Stomach (tissue), 9 donors: ENCODE results near the gene IFT43. TPM values are rescaled to one million over a fixed set of nuclear protein-coding genes. Genes with fewer than 3 reads are reported as not detected.

Experiments
- DNase-seq, 2 donors: peaks; one replicate each; pipeline versions ENCODE4 v3.0.0 to v3.0.0-alpha.2; 2013 to 2019
- H3K27ac ChIP-seq, 5 donors: fragments of 200-600 bp in 4 of 5; sonication (generic) in 4 of 5; one replicate each; pipeline ENCODE4 v1.5.1; 2013 to 2019; ENCODE audit warnings: mild to moderate bottlenecking in 1 of 5, moderate library complexity in 1 of 5
- H3K27me3 ChIP-seq, 3 donors: fragments of 200-600 bp; sonication (generic); one replicate each; pipeline ENCODE4 v1.5.1; 2017 to 2019; ENCODE audit warnings: mixed run types in 1 of 3
- H3K36me3 ChIP-seq, 4 donors: fragments of 200-600 bp; sonication (generic); 1 replicate in 3 of 4; 2 replicates in 1 of 4; pipeline ENCODE4 v1.5.1; 2016 to 2019
- H3K4me1 ChIP-seq, 4 donors: fragments of 200-600 bp; sonication (generic); one replicate each; pipeline ENCODE4 v1.5.1; 2016 to 2019
- H3K4me3 ChIP-seq, 4 donors: fragments of 200-600 bp; sonication (generic) in 3 of 4; one replicate each; pipeline ENCODE4 v1.5.1; 2016 to 2019; ENCODE audit warnings: mild to moderate bottlenecking in 1 of 4
- H3K9me3 ChIP-seq, 4 donors: fragments of 200-600 bp; sonication (generic); one replicate each; pipeline ENCODE4 v1.5.1; 2016 to 2019
- EP300 ChIP-seq: sonication (generic); formaldehyde crosslinking; IDR thresholded peaks from one replicate; pipeline ENCODE4 v1.6.1; 2017; ENCODE audit warnings: antibody characterized with exemption
- POLR2A ChIP-seq, 4 donors: fragments of 450-650 bp; IDR thresholded peaks; one replicate each; pipeline ENCODE4 v1.6.1; 2016; ENCODE audit warnings: antibody characterized with exemption in 4 of 4, control low read depth in 2 of 4, mild to moderate bottlenecking in 1 of 4, moderate library complexity in 1 of 4
- POLR2AphosphoS5 ChIP-seq, 3 donors: sonication (generic); formaldehyde crosslinking; IDR thresholded peaks; one replicate each; pipeline ENCODE4 v1.6.1; 2016; ENCODE audit warnings: antibody characterized with exemption in 3 of 3
- WGBS, 5 donors: extraction: QIAGEN DNeasy Blood & Tissue Kit in 3 of 5; methylation state at CpG; one replicate each; pipeline versions ENCODE4 v1.1.5 to v1.1.7; 2013 to 2018; 5-methylcytosine and 5-hydroxymethylcytosine counted together
- intact Hi-C: fragments of 100-400 bp; cut with DNase I; formaldehyde crosslinking; loops from one replicate; pipeline ENCODE4 v1.15.1; 2023; ENCODE audit warnings: low total_unique reads
- polyA plus RNA-seq, 3 donors: library from polyadenylated mRNA; stranded (reverse); fragments of 200-250 nt; gene quantifications; one replicate each; pipeline ENCODE4 v1.2.3, GENCODE V29; 2013
- total RNA-seq, 5 donors: library from RNA; depleted of rRNA; stranded (reverse); fragments of >200 nt; gene quantifications; one replicate each; pipeline versions ENCODE4 v1.1.0 to v1.2.3, GENCODE V29; 2014 to 2016
- TF ChIP-seq, protein P1 (sequence below), 7 experiments: fragments of 450-650 bp in 4 of 7; fragments of 200-600 bp in 3 of 7; sonication (generic) in 3 of 7; IDR thresholded peaks; one replicate each; pipeline ENCODE4 v1.5.1; 2016 to 2019; ENCODE audit warnings: antibody characterized with exemption in 7 of 7, control low read depth in 2 of 7, mild to moderate bottlenecking in 1 of 7
- donor health status: healthy with polysubstance abuse.
- donor health status: Bipolar disorder and iron deficiency.
- donor health status: healthy.

The IFT43 gene
- total and polyA plus RNA-seq, 8 donors = 7.6 to 129 (median 41.0) TPM

DNA sequence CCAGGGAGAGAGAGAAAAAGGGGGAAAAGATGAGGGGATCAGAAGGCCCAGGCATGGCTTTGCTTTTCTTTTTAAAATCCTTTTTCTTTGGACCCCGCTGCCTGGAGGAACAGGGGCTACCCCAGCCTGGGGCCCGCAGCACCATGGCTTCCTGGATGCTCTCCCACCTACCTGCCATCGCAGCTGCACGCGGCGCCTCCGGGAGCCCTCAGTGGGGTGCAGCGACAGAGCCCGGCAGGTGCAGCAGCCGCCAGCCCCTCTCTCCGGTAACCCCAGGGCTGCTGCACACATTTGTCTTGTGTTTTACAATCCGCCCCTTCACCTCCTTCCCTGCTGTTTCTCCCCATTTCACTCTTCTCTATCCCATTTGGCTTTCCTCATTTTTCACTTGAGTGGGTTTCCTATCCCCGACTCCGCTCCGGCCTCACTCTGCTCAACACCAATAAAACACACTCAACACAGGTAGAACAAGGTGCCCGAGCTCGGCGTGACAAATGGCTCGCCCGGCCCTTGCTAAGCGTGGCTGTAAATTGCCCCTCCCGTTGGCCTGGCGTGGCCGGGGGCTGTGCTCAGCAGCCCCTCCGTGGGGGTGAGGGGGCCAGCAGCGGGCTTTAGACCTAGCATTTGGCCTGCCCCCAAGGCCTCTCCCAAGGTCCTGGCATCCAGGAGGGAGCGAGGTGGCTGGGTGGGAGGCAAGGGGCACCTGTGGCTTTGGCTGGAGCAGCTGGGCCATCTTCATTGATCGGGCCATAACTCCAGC is 113.5 kb downstream of the IFT43 start:
- Histone ChIP-seq H3K4me3 (no peak overlapping the region), H3K4me1 (peaks cover 0 to 19% (median 0%) of the 10 kb centered on the region in 4 donors), H3K36me3 (no peaks in the 10 kb centered on the region), H3K27ac (no peak overlapping the region), H3K9me3 (no peaks in the 10 kb centered on the region), H3K27me3 (peaks cover 0 to 12% (median 0%) of the 10 kb centered on the region in 3 donors)
- no peak for DNase-seq
- intact Hi-C loops = no loop called here
- TF ChIP-seq POLR2A (IDR thresholded peaks at IDR 0.05) (no peak), POLR2AphosphoS5 (IDR thresholded peaks at IDR 0.05) (no peak), EP300 (no peak)
- TF ChIP-seq, protein P1, sequence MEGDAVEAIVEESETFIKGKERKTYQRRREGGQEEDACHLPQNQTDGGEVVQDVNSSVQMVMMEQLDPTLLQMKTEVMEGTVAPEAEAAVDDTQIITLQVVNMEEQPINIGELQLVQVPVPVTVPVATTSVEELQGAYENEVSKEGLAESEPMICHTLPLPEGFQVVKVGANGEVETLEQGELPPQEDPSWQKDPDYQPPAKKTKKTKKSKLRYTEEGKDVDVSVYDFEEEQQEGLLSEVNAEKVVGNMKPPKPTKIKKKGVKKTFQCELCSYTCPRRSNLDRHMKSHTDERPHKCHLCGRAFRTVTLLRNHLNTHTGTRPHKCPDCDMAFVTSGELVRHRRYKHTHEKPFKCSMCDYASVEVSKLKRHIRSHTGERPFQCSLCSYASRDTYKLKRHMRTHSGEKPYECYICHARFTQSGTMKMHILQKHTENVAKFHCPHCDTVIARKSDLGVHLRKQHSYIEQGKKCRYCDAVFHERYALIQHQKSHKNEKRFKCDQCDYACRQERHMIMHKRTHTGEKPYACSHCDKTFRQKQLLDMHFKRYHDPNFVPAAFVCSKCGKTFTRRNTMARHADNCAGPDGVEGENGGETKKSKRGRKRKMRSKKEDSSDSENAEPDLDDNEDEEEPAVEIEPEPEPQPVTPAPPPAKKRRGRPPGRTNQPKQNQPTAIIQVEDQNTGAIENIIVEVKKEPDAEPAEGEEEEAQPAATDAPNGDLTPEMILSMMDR (IDR thresholded peaks at IDR 0.05) = no peak
- WGBS, 5 donors = 83 to 88% (median 87%) methylated on average over 26 to 28 of the region's 28 CpGs

DNA sequence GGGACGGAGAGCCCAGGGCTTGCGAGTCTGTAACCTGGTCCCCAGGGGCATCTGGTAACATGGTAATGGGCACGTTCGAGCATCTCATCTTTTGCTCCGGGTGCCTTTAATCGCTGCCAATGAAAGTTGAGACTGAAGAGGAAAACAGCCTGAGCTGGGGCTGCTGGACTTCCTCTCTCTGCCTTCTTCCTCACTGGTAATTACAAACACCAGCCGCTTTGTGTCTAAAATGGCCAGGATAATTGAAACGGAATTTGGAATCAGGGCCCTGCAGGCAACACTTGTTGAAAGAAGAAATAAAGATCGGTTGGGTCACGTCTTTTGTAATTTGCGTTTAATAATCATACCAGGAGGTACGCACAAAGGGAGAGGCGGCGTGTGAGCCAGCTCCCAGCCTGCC is 114.7 kb downstream of the IFT43 start:
- TF ChIP-seq EP300 (no peak), POLR2AphosphoS5 (IDR thresholded peaks at IDR 0.05) (no peak), POLR2A (IDR thresholded peaks at IDR 0.05) (no peak)
- TF ChIP-seq, protein P1 (IDR thresholded peaks at IDR 0.05) = no peak
- peaks cover 0 to 10% (median 0%) of the 10 kb centered on the region in 3 donors for H3K27me3 ChIP-seq
- WGBS, 5 donors = 58 to 79% (median 74%) methylated on average over 14 of the region's 14 CpGs
- intact Hi-C loops = no loop called here
- no peak overlapping the region for H3K4me3 ChIP-seq
- no peaks in the 10 kb centered on the region for H3K9me3 ChIP-seq
- peaks cover 0 to 19% (median 0%) of the 10 kb centered on the region in 4 donors for H3K4me1 ChIP-seq
- no peaks in the 10 kb centered on the region for H3K36me3 ChIP-seq
- no peak for DNase-seq
- no peak overlapping the region for H3K27ac ChIP-seq

DNA sequence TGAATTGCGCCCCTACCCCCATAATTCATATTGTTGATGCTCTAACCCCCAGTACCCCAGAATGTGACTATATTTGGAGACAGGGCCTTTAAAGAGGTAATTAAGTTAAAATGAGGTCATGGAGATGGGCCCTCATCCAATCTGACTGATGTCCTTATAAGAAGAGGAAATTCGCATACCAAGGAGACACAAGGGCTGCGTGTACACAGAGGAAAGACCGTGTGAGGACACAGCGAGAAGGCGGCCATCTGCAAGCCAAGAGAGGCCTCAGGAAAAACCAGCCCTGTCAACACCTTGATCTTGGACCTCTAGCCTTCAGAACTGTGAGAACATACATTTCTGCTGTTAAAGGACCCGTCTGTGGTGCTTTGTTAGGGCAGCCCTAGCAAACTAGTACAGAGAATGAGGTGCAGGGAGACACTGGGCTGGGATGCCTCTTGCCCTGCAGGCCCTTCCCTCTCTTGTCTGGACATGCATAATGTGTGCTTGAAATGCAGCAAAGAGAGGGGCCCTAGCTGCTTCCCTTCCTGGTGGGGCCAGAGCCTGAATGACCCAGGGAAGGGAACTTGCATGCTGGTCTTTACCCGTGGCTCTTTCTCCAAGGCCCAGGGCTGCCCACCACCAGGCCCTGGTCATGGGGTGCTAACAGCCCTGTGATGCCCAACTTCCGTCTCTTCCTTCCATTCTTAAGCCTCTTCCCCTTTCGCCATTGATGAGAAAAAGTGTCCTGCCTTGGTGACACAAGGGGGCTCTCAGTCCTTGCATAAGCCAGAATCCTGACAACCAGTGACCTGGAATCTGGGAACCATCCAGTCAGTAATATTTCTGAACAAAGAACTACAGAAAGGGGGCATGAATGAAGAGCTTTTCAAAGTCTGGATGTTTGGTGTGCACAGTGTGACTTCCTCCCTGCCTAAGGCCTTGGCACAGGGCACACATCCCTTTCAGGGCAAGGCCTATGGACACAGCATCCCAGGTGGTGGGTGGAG is 116.1 kb downstream of the IFT43 start:
- DNase-seq = peak in 1 of 2 donors; percentile 41
- 49 to 67% (median 63%) methylated on average over 9 to 10 of the region's 10 CpGs for WGBS, 5 donors
- intact Hi-C loops = no loop called here
- Histone ChIP-seq H3K36me3 (no peaks in the 10 kb centered on the region), H3K4me1 (peaks cover 0 to 19% (median 0%) of the 10 kb centered on the region in 4 donors), H3K9me3 (no peaks in the 10 kb centered on the region), H3K4me3 (no peak overlapping the region), H3K27me3 (peaks cover 0 to 10% (median 0%) of the 10 kb centered on the region in 3 donors), H3K27ac (peak overlapping the region in 1 of 5 donors; percentile 21)
- TF ChIP-seq, protein P1 (IDR thresholded peaks at IDR 0.05) = no peak
- peak in 1 of 3 donors; percentile 41 for TF ChIP-seq POLR2AphosphoS5 (IDR thresholded peaks at IDR 0.05)

DNA sequence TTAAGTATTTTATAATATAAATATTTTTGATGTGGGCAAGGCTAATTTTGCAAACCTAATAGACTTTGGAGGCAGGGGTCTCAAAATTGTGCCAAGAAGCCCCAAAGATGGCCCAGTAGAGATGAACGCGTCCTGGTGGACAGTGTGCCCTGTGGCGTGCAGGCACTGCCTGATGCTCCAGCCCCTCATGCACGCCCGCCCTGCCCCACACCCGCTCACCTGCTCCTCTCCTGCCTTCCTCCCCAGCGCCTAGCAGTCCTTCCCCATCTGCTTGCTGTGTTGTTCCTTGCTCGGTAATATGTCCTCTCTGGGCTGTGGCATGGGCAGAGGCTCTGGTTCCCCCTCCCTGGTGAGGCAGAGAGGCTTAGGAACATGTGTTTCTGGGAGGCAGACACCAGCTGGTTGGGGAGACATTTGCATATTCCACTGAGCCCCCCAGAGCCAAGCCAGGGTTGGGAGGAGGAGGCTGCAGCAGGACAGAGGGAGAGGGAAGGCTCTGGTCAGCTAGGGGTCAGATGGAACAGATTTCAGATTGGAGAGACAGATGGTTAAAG is 119.3 kb downstream of the IFT43 start:
- no peak for TF ChIP-seq EP300
- TF ChIP-seq POLR2AphosphoS5 (IDR thresholded peaks at IDR 0.05) = no peak
- TF ChIP-seq POLR2A (IDR thresholded peaks at IDR 0.05) = no peak
- WGBS, 5 donors = 76 to 82% (median 79%) methylated on average over 8 of the region's 8 CpGs
- no peaks in the 10 kb centered on the region for H3K27me3 ChIP-seq

More for the DNA sequence above, 119.3 kb downstream of the IFT43 start:
- Histone ChIP-seq H3K4me1 (peaks cover 0 to 19% (median 0%) of the 10 kb centered on the region in 4 donors), H3K9me3 (peaks cover 0 to 4% (median 0%) of the 10 kb centered on the region in 4 donors), H3K27ac (no peak overlapping the region), H3K36me3 (no peaks in the 10 kb centered on the region), H3K4me3 (no peak overlapping the region)
- intact Hi-C loops = no loop called here
- DNase-seq = no peak
